HG03196 (cell line): ENCODE measurements around the gene SCUBE2.
"Not testable (repeated sequence)": the region's sequence is repeated elsewhere in the genome, so short reads cannot be mapped to it uniquely, and the experiment has no call there.

Experiments
- ATAC-seq: cut with Tn5 transposase; IDR thresholded peaks from one replicate; pipeline ENCODE4 v1.9.1; 2021; ENCODE audit not compliant: unreplicated experiment

Gene SCUBE2

DNA sequence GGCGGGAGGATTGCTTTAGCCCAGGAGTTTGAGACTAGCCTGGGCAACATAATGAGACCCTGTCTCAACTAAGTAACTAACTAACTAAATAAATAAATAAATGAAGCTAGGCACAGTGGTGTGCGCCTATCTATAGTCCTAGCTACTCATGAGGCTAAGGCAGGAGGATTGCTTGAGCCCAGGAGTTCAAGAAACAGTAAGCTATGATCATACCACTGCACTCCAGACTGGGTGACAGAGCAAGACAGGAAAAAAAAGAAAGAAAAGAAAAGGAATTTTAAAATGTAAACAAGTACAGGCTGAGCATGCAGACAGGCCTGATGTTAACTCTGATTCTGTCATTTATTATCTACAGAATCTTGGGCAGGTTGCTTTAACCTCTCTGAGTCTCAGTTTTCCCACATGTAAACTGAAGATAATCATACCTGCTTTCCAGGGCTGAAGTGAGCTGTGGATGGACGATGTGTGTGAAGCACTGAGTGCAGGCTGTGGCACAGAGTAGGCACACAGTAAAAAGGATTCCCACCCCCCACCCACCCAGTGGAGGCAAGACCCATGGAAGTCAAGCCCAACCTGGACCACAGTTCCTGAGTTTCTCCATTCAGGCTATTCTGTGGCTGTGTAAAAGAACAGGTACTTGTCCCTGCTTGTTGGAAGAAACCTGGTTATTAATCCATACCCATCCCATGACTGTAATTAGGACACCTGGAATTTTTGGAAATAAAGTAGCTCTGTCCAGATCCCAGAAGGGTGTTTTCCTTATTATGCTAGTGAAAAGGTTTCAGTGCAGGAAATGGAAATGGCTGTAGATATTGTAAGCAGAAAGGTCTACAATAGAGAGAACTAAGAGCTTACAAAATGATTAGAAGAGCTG, 18.7 kb upstream of the SCUBE2 start:
- no peak for ATAC-seq

DNA sequence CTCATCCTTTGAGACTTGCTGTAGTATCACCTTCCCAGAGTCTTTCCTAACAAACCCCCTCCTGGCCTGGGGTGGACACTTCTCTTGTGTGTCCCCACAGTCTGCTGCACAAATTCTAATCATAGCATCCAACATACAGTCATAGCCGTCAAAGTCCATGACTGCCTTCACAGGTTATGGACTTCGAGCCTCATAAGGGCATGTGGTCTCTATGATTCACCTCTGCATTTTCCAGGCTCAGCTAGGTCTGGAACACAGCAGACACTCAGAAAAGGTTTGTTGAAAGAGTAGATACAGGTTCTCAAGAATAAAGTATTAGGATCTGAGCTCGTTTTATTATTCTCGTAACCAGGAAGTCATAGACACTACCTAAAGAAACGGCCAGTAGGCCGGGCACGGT, 13.2 kb upstream of the SCUBE2 start:
- no peak for ATAC-seq

DNA sequence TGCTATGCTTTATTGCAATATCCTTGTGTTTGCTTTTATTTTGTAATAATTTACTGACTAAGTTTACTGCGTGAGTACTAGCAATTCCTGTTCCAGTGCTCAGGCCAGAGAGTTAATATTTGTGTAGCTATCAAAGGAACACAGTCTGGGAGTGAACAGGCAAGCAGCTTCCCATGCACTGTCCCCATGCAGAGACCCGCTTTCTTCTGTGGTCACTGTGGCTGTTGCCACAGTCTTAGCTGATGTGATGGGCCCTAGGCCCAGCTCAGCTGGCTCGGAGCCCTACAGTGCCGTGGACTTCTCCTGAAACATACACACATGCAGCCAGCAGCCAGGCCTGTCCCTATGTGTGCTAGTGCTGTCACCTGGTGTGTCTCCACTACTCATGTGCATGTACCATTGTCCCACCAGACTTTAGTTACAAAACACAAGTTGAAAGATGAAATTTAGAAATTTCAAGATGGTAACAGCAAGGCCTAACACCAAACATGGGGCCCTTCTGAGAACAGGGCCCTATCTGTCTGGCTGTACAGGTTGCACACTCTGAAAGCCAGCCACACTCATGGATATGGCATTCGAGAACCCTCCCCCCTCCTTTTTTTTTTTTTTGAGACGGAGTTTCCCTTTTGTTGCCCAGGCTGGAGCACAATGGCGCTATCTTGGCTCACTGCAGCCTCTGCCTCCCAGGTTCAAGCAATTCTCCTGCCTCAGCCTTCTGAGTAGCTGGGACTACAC, 12.3 kb upstream of the SCUBE2 start:
- ATAC-seq: no peak

DNA sequence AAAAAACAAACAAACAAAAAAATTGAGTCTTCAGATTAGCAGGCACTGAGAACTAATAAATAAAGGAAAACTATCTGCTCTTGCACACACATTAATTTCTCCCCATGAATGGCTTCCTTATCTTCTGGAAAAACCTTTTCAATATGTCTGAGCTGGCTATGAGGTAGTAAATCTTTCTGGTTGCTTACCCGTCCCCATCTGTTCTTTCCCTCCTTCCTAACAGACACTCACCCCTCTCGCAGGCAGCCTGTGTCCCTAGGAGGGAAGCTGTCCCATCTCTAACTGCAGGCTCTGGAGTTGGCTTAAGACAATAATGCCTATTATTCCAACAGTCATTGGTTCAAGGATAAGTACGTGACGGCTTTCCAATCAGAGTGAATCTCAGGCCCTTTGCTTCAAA, 8.2 kb upstream of the SCUBE2 start:
- no peak for ATAC-seq

DNA sequence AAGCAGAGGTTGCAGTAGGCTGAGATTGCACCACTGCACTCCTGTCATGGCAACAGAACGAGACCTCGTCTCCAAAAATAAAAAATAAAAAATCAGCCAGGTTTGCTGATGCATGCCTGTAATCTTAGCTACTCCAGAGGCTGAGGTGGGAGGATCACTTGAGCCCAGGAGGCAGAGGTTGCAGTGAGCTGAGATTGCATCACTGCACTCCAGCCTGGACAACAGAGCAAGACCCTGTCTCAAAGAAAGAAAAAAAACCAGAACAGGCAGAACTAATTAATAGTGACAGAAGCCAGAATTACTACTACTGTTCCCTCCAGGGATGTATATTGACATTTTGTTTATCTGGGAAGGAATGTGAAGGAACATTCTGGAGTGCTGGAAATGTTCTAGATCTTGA, 7.1 kb upstream of the SCUBE2 start:
- not testable (repeated sequence) for ATAC-seq

DNA sequence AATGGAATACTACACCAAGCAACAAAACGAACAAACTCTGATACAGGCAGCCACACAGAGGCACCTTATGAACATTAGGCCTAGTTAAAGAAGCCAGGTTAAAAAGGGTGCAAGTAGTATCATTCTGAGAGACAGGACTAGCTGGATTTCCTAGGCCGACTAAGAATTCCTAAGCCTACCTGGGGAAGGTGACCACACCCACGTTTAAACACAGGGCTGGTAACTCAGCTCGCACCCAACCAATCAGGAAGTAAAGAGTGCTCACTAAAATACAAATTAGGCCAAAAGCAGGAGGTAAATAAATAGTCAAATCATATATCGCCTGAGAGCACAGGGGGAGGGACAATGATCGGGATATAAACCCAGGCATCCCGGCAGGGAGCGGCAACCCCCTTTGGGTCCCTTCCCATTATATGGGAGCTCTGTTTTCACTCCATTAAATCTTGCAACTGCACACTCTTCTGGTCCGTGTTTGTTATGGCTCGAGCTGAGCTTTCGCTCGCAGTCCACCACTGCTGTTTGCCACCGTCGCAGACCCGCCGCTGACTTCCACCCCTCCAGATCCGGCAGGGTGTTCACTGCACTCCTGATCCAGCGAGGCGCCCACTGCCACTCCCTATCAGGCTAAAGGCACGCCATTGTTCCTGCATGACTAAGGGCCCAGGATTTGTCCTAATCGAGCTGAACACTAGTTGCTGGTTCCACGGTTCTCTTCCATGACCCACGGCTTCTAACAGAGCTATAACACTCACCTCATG, 6.0 kb upstream of the SCUBE2 start:
- ATAC-seq: not testable (repeated sequence)

DNA sequence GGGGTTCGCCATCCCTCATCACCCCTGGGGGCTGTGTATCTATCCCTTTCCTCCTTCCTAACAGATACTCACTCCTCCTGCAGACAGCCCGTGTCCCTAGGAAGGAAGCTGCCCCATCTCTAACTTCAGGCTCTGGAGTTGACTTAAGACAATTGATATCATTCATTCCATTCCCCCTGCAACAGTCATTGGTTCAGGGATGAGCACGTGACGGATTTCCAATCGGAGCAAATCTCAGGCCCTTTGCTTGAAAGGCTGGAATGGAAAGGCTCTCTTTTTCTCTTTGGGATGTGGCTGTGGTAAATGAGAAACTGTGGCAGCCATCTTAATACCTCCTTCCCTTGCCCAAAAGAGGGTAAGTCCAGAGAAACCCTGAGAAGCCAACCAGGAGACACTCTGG, 5.0 kb upstream of the SCUBE2 start:
- no peak for ATAC-seq

DNA sequence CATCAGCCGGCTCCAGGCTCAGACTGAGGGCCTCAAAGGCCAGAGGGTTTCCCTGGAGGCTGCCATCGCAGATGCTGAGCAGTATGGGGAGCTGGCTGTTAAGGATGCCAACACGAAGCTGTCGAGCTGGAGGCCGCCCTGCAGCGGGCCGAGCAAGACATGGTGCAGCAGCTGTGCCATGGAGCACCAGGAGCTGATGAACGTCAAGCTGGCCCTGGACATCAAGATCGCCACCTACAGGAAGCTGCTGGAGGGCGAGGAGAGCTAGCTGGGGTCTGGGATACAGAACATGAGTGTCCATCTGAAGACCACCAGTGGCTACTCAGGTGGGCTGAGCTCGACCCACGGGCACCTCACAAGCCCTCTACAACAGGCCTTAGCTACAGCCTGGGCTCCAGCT, 4.0 kb upstream of the SCUBE2 start:
- no peak for ATAC-seq

DNA sequence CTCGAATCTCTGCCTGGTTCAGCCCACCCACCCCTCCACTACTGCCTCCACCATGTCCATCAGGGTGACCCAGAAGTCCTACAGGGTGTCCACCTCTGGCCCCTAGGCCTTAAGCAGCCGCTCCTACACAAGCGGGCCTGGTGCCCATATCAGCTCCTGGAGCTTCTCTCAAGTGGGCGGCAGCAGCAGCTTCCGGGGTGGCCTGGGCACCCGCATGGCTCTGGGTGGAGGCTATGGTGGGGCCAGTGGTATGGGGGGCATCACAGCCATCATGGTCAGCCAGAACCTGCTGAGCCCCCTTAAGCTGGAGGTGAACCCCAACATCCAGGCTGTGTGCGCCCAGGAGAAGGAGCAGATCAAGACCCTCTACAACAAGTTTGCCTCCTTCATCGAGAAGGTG, 3.0 kb upstream of the SCUBE2 start:
- no peak for ATAC-seq

DNA sequence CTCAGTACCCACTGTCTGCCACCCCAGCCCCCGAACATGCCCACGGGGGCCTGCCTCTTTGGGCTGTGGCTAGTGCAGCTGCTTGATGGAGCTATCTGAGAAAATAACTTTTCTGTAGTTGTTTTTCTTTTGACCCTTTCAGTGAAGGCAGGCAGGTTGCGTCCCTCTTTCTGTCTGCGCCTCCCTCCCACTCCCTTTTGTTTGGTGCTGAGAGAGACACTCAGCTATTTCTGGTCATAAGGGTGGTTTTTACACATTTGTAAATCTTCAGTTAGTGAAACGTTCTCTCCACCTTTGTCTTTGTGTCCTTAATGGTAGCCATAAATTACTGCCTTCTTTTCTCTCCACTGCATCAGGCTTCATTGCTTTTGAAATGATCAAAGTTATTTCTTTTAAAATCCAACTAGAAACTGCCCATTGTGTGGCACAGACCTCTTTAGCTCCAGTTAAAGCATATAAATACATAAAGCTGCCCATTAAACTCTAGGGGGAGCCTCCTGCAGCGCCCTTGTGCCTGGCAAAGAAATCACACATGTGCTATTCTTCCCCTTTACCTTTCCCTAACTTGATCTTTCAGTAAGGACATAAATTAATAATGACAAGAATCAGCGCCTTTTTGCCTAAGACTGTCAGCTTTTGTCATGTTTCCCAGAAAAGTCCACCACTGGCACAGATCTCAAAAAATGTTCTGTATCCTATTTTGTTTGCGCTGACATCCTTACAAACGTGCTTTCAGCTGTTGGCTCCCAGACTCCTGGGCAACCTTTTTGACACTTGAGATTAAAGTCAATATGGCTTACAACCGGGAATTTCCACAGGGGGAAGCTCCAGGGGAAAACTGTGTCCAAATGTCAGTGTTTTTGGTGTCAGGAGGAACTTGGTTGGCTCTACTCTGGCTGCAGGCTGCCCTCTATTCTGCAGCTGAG, 1.7 kb upstream of the SCUBE2 start:
- ATAC-seq: no peak

DNA sequence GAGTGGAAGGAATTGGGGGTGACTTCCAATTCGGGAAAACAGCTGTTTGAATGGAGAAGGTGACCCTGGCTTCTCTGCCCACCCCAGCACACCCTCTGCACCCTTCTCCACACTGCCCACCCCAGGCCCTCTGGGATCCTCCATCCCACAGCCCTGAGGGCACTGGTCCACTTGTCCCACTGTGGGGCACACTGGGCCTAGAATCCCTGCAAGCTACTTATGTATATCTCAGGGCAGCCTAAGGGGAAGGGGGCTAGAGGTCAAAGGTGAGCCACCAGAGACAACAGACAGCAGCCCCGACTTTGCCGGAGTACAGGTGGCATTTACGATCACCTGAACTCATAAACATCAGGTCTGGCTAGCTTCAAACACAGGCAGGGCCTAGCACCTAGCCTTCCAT, 673 bp upstream of the SCUBE2 start:
- no peak for ATAC-seq

DNA sequence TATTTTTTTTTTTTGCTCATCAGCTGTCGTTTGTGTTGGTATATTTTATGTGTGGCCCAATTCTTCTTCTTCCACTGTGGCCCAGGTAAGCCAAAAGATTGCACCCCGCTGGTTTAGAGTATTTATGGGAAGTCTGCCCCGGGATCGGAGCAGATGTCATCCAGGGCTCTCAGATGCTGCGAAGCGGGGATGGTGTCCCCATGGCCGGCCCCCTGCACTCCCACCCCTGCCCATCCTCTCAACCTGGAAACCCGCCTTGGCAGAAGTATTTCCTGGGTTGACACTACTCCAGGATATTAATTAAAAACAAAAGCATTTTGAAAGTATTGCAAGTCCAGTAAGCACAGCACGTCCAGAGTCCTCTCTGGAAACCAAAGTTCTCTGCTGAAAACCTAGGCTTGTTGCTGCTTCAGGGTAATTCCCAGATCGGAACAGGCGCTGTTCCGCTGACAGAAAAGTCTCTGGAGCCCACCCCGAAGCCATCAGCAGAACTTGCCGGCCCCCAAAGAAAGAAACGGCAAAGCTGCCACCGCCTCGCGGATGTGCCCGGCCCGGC, 833 bp downstream of the SCUBE2 start:
- no peak for ATAC-seq

DNA sequence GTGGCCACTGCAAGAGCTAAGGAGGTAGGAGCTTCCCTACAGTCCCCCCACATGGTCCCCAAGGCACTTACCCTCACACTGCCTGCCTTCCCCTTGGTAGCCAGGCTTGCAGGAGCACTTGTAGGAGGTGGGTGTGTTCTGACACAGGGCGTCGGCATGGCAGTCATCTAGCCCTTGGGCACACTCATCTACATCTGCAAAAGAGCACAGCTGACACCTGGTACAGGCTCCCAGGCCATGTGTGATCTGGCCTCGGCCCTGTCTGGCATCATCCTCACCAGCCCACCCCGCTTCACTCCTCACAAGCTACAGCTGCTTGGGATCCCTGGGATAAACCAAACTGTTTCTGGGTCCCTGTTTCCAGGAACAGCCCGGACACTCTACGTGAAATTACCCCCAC, 1.8 kb downstream of the SCUBE2 start:
- no peak for ATAC-seq

DNA sequence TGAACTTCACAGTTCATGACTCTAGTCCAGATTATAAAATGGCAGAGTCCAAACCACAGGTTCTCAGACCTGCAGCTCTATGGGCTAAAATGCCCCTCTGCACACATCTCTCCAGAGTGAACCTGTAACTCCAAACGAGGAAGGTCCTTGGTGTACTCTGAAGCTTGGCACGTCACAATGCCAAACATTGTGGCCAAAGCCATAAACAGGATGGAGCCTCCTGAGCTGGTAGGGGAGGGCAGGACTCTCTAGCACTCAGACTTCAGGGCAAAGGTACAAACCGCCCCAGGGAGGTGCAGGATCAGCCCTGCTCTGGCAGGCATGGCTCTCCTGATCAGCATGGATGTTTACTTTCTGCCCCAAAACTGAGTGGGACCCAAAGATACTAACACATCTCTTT, 2.3 kb downstream of the SCUBE2 start:
- no peak for ATAC-seq

DNA sequence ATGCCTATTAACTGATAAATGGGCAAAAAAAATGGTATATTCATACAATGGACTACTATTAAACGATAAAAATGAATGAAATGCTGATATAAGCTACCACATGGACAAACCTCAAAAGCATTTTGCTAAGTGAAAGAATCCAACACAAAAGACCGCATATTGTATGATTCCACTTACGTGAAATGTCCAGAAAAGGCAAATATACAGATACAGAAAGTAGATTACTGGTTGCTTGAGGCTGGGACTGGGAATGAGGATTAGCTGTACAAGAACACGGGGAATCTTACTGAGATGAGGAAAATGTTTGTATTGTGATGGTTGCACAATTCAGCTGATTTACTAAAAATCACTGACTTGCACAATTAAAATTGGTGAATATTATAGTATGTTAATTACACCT, 8.8 kb downstream of the SCUBE2 start:
- ATAC-seq: no peak

DNA sequence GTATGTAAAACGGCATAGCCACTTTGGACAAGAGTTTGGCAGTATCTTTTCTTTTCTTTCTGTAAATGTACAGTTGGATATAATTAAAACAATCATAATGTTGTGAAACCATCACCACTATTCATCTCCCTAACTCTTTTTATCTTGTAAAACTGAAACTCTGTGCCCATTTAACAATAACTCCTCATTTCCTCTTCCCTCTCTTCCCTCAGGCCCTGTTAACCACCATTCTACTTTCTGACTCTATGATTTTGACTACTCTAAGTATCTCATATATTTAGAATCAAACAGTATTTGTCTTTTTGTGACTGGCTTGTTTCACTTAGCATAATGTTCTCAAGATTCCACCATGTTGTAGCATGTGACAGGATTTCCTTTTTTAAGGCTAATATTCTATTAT, 10.2 kb downstream of the SCUBE2 start:
- no peak for ATAC-seq

DNA sequence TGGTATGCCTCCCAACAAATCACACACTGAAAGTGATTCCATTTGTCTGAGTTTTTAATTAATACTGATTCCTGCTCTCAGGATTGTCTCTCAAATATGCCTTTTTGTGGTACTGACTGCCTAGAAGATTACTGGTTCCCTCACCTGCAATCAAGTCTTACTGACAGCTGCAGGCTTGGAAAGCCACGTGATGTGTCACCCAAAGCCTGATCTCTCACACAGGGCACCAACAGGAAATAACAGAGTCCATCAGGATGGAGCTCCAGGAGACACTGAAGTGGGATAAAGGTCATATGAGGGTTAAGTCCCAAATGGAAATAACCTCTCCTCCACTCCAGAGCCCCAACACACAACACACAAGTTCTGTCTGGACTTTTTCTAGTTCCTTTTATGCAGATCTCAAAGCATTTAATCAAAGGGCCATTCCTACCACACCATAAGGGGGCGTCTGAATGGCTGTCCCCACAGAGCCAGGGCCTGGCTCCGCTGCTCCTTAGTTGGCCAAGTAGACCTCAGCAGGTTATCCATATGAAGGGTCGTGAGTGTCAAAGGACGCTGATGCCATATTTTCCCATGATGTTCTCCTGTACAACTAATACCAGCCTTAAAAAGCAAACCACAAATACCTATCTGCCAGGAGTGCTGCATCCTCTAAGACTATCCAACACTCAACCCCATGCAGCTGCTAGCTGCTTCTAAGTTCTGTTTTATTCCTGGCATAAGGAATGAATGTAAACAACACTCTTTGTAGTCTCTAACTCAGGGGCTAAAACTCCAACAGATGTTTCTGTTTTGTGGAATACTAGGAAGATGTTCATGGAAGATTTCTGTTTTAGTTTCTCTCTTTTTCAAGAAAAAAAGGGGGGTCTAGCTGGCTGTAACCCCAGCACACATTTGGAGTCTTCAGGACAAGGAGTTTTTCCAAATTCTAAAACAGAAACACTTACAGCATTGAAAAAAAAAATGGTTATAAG, 13.0 kb downstream of the SCUBE2 start:
- no peak for ATAC-seq

DNA sequence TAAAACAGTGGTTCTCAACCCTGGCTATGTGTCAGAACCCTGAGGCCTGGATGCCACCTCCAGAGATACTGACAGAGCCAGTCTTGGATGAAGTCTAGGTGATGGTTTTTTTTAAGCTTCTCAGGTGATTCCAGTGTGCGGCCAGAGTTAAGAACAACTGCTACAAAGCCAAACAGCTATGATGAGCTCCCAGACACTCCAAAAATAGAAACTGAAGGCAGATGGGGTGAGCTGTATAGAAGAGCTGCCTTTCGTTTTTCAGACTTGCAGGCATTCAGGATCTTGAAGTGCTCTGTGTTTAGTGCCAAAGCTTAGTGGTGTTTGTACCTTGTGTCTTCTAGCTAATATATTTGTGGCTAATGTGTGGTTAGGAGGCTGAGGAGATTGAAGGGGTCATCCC, 14.2 kb downstream of the SCUBE2 start:
- no peak for ATAC-seq

DNA sequence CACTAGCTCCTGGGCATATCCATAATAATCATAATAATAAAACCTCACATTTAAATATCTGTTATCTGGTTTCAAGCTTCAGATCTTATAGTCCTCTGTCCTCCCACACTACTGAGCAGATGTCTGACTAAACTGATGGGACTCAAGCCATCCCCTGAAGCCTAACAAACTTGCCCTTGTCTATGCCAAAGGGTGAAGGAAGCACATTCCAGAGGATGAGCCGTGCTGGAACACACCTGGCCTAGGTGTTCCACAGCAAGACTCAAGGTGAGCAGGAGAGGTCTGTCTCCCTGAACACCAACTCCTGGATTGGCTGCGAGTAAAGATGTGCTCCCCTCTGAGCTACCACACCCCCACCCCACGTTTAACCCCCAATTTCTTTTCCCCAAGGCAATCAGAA, 14.7 kb downstream of the SCUBE2 start:
- no peak for ATAC-seq
